Measurements from ENCODE around the gene PRCP. TPM values are rescaled to one million over a fixed set of nuclear protein-coding genes. Genes with fewer than 3 reads are reported as not detected.
"Not testable (repeated sequence)": the region's sequence is repeated elsewhere in the genome, so short reads cannot be mapped to it uniquely, and the experiment has no call there.

PRCP gene
- total RNA-seq (115 TPM), polyA plus RNA-seq (ENCODE audit: insufficient read depth, low read depth, low replicate concordance) (202 TPM)
- long read RNA-seq, donor 1, full-length matches to known transcripts, result 43 of 43 reads
- long read RNA-seq, donor 1, partial matches to known transcripts, result 0 of 43 reads
- long read RNA-seq, donor 1, other reads (novel, unspliced or antisense), result 0 of 43 reads
- long read RNA-seq, donor 2, full-length matches to known transcripts, result 72 of 72 reads
- long read RNA-seq, donor 2, partial matches to known transcripts, result 0 of 72 reads
- long read RNA-seq, donor 2, other reads (novel, unspliced or antisense), result 0 of 72 reads
- long read RNA-seq, donor 3, full-length matches to known transcripts, result 106 of 118 reads
- long read RNA-seq, donor 3, partial matches to known transcripts, result 12 of 118 reads
- long read RNA-seq, donor 3, other reads (novel, unspliced or antisense), result 0 of 118 reads
- long read RNA-seq, donor 4, full-length matches to known transcripts, result 52 of 52 reads
- long read RNA-seq, donor 4, partial matches to known transcripts, result 0 of 52 reads
- long read RNA-seq, donor 4, other reads (novel, unspliced or antisense), result 0 of 52 reads
- long read RNA-seq, donor 5, full-length matches to known transcripts, result 9 of 9 reads
- long read RNA-seq, donor 5, partial matches to known transcripts, result 0 of 9 reads
- long read RNA-seq, donor 5, other reads (novel, unspliced or antisense), result 0 of 9 reads
- long read RNA-seq, donor 6, full-length matches to known transcripts, result 106 of 121 reads
- long read RNA-seq, donor 6, partial matches to known transcripts, result 15 of 121 reads
- long read RNA-seq, donor 6, other reads (novel, unspliced or antisense), result 0 of 121 reads
- long read RNA-seq, donor 7, full-length matches to known transcripts, result 60 of 64 reads
- long read RNA-seq, donor 7, partial matches to known transcripts, result 0 of 64 reads
- long read RNA-seq, donor 7, other reads (novel, unspliced or antisense), result 4 of 64 reads
- long read RNA-seq, donor 8, full-length matches to known transcripts, result 83 of 83 reads
- long read RNA-seq, donor 8, partial matches to known transcripts, result 0 of 83 reads
- long read RNA-seq, donor 8, other reads (novel, unspliced or antisense), result 0 of 83 reads
- long read RNA-seq, donor 9, full-length matches to known transcripts, result 40 of 40 reads
- long read RNA-seq, donor 9, partial matches to known transcripts, result 0 of 40 reads
- long read RNA-seq, donor 9, other reads (novel, unspliced or antisense), result 0 of 40 reads
- long read RNA-seq, donor 10, full-length matches to known transcripts, result 77 of 83 reads
- long read RNA-seq, donor 10, partial matches to known transcripts, result 6 of 83 reads
- long read RNA-seq, donor 10, other reads (novel, unspliced or antisense), result 0 of 83 reads

GRCh38 chr11:82900277-82901164 lies at the start of gene PRCP:
Gene PRCP (minus strand): TSS chr11:82900430. CDS start chr11:82900402, 28 bp downstream.
- H3K27ac ChIP-seq (ENCODE audit: low read depth in 2 of 2, low read length in 2 of 2), result peak within 1 kb of the TSS; percentile 95 to 98
- intact Hi-C loops (cut with DNase I), result no loop called here
- TF ChIP-seq CTCF (IDR thresholded peaks at IDR 0.05; ENCODE audit: borderline replicate concordance, extremely low read depth, insufficient read depth), result no peak
- FAIRE-seq (no peak), DNase-seq (peak; percentile 94 to 98 (median 95))
- no peaks in the 10 kb centered on the region for H3K36me3 ChIP-seq (ENCODE audit: control insufficient read depth in 2 of 3, insufficient read depth in 3 of 3, low read length in 3 of 3)
- no peaks in the 10 kb centered on the region for H3K9me3 ChIP-seq (ENCODE audit: control insufficient read depth in 2 of 3, insufficient read depth in 1 of 3, low read length in 3 of 3)
- H3K4me3 ChIP-seq (ENCODE audit: low read length in 3 of 3), result peak within 1 kb of the TSS; percentile 72 to 99 (median 95)
- peak within 1 kb of the TSS; percentile 77 to 96 (median 93) for H3K9ac ChIP-seq (ENCODE audit: low read length in 3 of 3)
- no peaks in the 10 kb centered on the region for H3K27me3 ChIP-seq (ENCODE audit: control insufficient read depth, insufficient read depth, low read length)
- H3K4me1 ChIP-seq (ENCODE audit: control insufficient read depth in 2 of 3, insufficient read depth in 2 of 3, low read depth in 1 of 3, low read length in 3 of 3), result peaks cover 5 to 11% (median 6%) of the 10 kb centered on the region in 3 donors

GRCh38 chr11:82949352-82949751 lies 49.1 kb upstream of the PRCP start:
- no peak for TF ChIP-seq CTCF (IDR thresholded peaks at IDR 0.05; ENCODE audit: borderline replicate concordance, extremely low read depth, insufficient read depth)
- FAIRE-seq, result no peak
- no peak overlapping the region for H3K27ac ChIP-seq (ENCODE audit: low read depth in 2 of 2, low read length in 2 of 2)
- H3K4me1 ChIP-seq (ENCODE audit: control insufficient read depth in 2 of 3, insufficient read depth in 2 of 3, low read depth in 1 of 3, low read length in 3 of 3), result no peaks in the 10 kb centered on the region
- no peak overlapping the region for H3K4me3 ChIP-seq (ENCODE audit: low read length in 3 of 3)
- H3K27me3 ChIP-seq (ENCODE audit: control insufficient read depth, insufficient read depth, low read length), result no peaks in the 10 kb centered on the region
- H3K36me3 ChIP-seq (ENCODE audit: control insufficient read depth in 2 of 3, insufficient read depth in 3 of 3, low read length in 3 of 3), result no peaks in the 10 kb centered on the region
- DNase-seq, result no peak
- H3K9me3 ChIP-seq (ENCODE audit: control insufficient read depth in 2 of 3, insufficient read depth in 1 of 3, low read length in 3 of 3), result peaks cover 0 to 4% (median 0%) of the 10 kb centered on the region in 3 donors
- intact Hi-C loops (cut with DNase I), result no loop called here
- no peak overlapping the region for H3K9ac ChIP-seq (ENCODE audit: low read length in 3 of 3)

GRCh38 chr11:82945682-82946081 lies 45.5 kb upstream of the PRCP start:
- Histone ChIP-seq H3K36me3 (ENCODE audit: control insufficient read depth in 2 of 3, insufficient read depth in 3 of 3, low read length in 3 of 3) (no peaks in the 10 kb centered on the region), H3K4me3 (ENCODE audit: low read length in 3 of 3) (no peak overlapping the region), H3K27me3 (ENCODE audit: control insufficient read depth, insufficient read depth, low read length) (no peaks in the 10 kb centered on the region), H3K27ac (ENCODE audit: low read depth in 2 of 2, low read length in 2 of 2) (no peak overlapping the region), H3K9me3 (ENCODE audit: control insufficient read depth in 2 of 3, insufficient read depth in 1 of 3, low read length in 3 of 3) (peaks cover 0 to 4% (median 0%) of the 10 kb centered on the region in 3 donors), H3K9ac (ENCODE audit: low read length in 3 of 3) (no peak overlapping the region), H3K4me1 (ENCODE audit: control insufficient read depth in 2 of 3, insufficient read depth in 2 of 3, low read depth in 1 of 3, low read length in 3 of 3) (no peaks in the 10 kb centered on the region)
- FAIRE-seq (no peak), DNase-seq (no peak)
- TF ChIP-seq CTCF (IDR thresholded peaks at IDR 0.05; ENCODE audit: borderline replicate concordance, extremely low read depth, insufficient read depth), result no peak
- intact Hi-C loops (cut with DNase I), result no loop called here

- intact Hi-C loops (cut with DNase I); H3K9ac ChIP-seq (ENCODE audit: low read length in 3 of 3); DNase-seq; H3K27me3 ChIP-seq (ENCODE audit: control insufficient read depth, insufficient read depth, low read length); FAIRE-seq; H3K4me3 ChIP-seq (ENCODE audit: low read length in 3 of 3); H3K27ac ChIP-seq (ENCODE audit: low read depth in 2 of 2, low read length in 2 of 2); H3K9me3 ChIP-seq (ENCODE audit: control insufficient read depth in 2 of 3, insufficient read depth in 1 of 3, low read length in 3 of 3); H3K4me1 ChIP-seq (ENCODE audit: control insufficient read depth in 2 of 3, insufficient read depth in 2 of 3, low read depth in 1 of 3, low read length in 3 of 3); H3K36me3 ChIP-seq (ENCODE audit: control insufficient read depth in 2 of 3, insufficient read depth in 3 of 3, low read length in 3 of 3): not testable (repeated sequence)
Observed at GRCh38 chr11:82945041-82945440, 44.8 kb upstream of the PRCP start.
